Activated naive CD4-positive, alpha-beta T cell treated with anti-CD3 and anti-CD28 coated beads for 36 hours (primary cell): ENCODE measurements around the gene CEP112. TPM values are rescaled to one million over a fixed set of nuclear protein-coding genes. Genes with fewer than 3 reads are reported as not detected.

Experiments used
- CTCF ChIA-PET: fragments of 350-600 bp; sonication (Branson Sonifier 250); formaldehyde crosslinking; loops from one replicate; lab custom pipeline; 2021; ENCODE audit warnings: antibody characterized with exemption; lab: Charles Lee
- DNase-seq: peaks from one replicate; pipeline ENCODE4 v3.0.0-alpha.2; 2020
- H3K27ac Mint-ChIP-seq: one replicate; pipeline ENCODE4 v1.8.0; 2021; ENCODE audit warnings: mild to moderate bottlenecking, mixed read lengths
- H3K27me3 Mint-ChIP-seq: one replicate; pipeline ENCODE4 v1.8.0; 2021; ENCODE audit warnings: low read depth, mixed read lengths
- H3K36me3 Mint-ChIP-seq: one replicate; pipeline ENCODE4 v1.8.0; 2021; ENCODE audit warnings: low read depth, mixed read lengths
- H3K4me1 Mint-ChIP-seq: one replicate; pipeline ENCODE4 v1.8.0; 2021; ENCODE audit warnings: low read depth, mixed read lengths
- H3K4me3 Mint-ChIP-seq: one replicate; pipeline ENCODE4 v1.8.0; 2021; ENCODE audit warnings: mild to moderate bottlenecking, moderate library complexity, mixed read lengths
- H3K9me3 Mint-ChIP-seq: one replicate; pipeline ENCODE4 v1.8.0; 2021; ENCODE audit warnings: mixed read lengths
- intact Hi-C: fragments of 100-400 bp; cut with micrococcal nuclease; formaldehyde crosslinking; loops from one replicate; pipeline ENCODE4 v1.15.1; 2023
- total RNA-seq, 2 experiments: library from RNA; stranded (reverse); gene quantifications; one replicate each; pipeline ENCODE4 v1.2.3, GENCODE V29; 2021

Gene CEP112
- total RNA-seq, 2 experiments from 2014 or later = 0.49 to 0.95 TPM

DNA sequence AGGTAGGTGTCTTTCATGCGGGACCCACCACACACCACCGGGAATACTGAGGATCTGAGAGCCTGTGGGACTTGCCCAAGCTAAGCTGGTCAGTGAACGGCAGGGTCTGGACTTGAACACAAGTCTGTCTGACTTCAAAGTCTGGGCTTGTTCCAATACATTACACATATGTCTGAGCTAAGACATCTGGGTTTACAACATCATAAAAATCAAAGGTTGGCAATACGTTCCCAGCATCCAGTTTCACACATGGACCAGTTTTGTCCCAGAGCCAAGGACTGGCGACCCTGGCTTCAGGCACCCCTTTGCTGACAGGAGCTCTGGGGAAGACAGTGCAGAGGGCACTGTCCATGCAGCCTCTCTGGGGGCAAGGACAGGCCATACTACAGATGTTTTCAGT lies 602.6 kb downstream of the CEP112 start:
- Mint-ChIP-seq H3K27me3 (no peaks in the 10 kb centered on the region), H3K36me3 (no peaks in the 10 kb centered on the region), H3K9me3 (no peaks in the 10 kb centered on the region), H3K4me3 (no peak overlapping the region), H3K4me1 (peaks cover 53% of the 10 kb centered on the region), H3K27ac (no peak overlapping the region)
- CTCF ChIA-PET = interaction anchor here (0.6 kb wide), 1 partner anchor 567 kb away, joined by 3 read pairs; no protein-coding TSS in a partner anchor
- no peak for DNase-seq
- intact Hi-C loops = no loop called here

DNA sequence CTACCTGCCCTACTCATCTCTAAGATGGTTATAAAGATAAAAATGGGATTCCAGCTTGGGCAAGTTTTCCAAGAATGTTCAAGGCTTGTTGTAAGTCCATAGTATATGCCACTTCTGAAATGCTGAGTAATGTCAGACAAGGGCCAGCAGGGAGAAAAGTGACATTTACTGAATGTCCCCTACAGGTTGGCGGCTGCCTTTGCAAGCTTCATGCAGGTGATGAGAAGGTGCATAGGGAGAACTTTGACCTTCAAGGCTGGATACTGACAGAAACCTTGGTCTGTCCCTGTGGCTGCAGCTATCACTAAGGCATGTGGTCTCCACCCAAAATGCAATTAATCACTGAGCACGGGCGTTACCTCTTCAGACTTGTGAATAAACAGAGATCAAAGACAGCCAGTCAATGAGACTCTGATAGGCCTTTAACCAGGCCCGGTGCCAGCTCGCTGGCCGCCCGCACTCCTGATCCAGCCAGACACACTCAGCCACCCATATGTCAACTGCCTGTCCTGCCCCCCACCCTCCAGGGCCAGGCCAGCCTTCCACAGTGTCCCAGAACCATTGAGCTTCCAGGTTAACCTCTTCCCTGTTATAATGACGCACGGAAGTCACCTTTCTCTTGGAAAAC lies 603.6 kb downstream of the CEP112 start:
- Mint-ChIP-seq H3K27ac (no peak overlapping the region), H3K36me3 (no peaks in the 10 kb centered on the region), H3K27me3 (no peaks in the 10 kb centered on the region), H3K9me3 (no peaks in the 10 kb centered on the region), H3K4me3 (no peak overlapping the region), H3K4me1 (peaks cover 50% of the 10 kb centered on the region)
- no peak for DNase-seq
- intact Hi-C loops = no loop called here
- CTCF ChIA-PET = no interaction called here

GRCh38 chr17:65587534-65588180 lies 604.3 kb downstream of the CEP112 start:
- no peaks in the 10 kb centered on the region for H3K36me3 Mint-ChIP-seq
- no peak overlapping the region for H3K27ac Mint-ChIP-seq
- intact Hi-C loops = no loop called here
- H3K27me3 Mint-ChIP-seq = no peaks in the 10 kb centered on the region
- CTCF ChIA-PET = interaction anchor here (1.4 to 2.1 kb wide), 3 partner anchors 8 to 49 kb away, joined by 3 to 12 read pairs (median 5); no protein-coding TSS in a partner anchor
- peaks cover 44% of the 10 kb centered on the region for H3K4me1 Mint-ChIP-seq
- no peak for DNase-seq
- no peaks in the 10 kb centered on the region for H3K9me3 Mint-ChIP-seq
- no peak overlapping the region for H3K4me3 Mint-ChIP-seq

DNA sequence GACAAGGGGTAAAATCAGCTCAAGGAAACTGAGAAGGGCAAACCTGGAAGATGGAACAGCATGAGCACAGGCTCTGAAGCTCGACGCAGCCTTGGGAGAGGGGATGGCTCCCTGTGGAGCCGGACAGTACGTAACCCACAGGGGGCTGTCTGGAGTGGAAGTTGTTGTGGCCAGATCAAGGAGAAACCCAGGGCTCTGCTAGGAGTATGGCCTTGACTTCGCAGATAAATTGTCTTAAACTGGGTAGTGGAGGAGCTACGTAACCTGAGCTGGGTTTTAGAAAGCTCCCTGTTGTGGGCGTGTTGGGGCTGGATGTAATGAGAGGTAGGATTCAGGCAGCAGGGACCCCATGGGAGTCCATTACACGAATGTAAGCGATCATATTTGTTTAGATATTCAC lies 605.0 kb downstream of the CEP112 start:
- Mint-ChIP-seq H3K36me3 (no peaks in the 10 kb centered on the region), H3K27me3 (no peaks in the 10 kb centered on the region), H3K9me3 (no peaks in the 10 kb centered on the region), H3K4me3 (no peak overlapping the region), H3K27ac (no peak overlapping the region), H3K4me1 (peaks cover 43% of the 10 kb centered on the region)
- intact Hi-C loops = no loop called here
- DNase-seq = no peak
- CTCF ChIA-PET = interaction anchor here (1.4 to 2.1 kb wide), 3 partner anchors 8 to 48 kb away, joined by 3 to 12 read pairs (median 5); no protein-coding TSS in a partner anchor

Other genes with a start within 250 kb of the CEP112 start
- gene APOH, start 37.3 kb upstream of the CEP112 start, total RNA-seq = not detected
- 10 to 100 TPM; 78.4 to 79.7 TPM for gene PRKCA, start 110.5 kb upstream of the CEP112 start, total RNA-seq